M059J (cell line): Measurements from ENCODE around the gene AURKB. TPM values are rescaled to one million over a fixed set of nuclear protein-coding genes. Genes with fewer than 3 reads are reported as not detected.
"Not testable (repeated sequence)": the region's sequence is repeated elsewhere in the genome, so short reads cannot be mapped to it uniquely, and the experiment has no call there.

Experiments used
- DNase-seq: peaks from one replicate; pipeline ENCODE4 v3.0.0-alpha.2; 2012; ENCODE audit warnings: low read depth
- total RNA-seq: library from RNA; depleted of rRNA; stranded (reverse); fragments of >200 nt; shearing (Covaris generic); gene quantifications from 2 replicates; pipeline ENCODE4 v1.2.3, GENCODE V29; 2014; rRNA removed

Gene AURKB
- total RNA-seq = 78.7 and 123 TPM in 2 replicates

DNA sequence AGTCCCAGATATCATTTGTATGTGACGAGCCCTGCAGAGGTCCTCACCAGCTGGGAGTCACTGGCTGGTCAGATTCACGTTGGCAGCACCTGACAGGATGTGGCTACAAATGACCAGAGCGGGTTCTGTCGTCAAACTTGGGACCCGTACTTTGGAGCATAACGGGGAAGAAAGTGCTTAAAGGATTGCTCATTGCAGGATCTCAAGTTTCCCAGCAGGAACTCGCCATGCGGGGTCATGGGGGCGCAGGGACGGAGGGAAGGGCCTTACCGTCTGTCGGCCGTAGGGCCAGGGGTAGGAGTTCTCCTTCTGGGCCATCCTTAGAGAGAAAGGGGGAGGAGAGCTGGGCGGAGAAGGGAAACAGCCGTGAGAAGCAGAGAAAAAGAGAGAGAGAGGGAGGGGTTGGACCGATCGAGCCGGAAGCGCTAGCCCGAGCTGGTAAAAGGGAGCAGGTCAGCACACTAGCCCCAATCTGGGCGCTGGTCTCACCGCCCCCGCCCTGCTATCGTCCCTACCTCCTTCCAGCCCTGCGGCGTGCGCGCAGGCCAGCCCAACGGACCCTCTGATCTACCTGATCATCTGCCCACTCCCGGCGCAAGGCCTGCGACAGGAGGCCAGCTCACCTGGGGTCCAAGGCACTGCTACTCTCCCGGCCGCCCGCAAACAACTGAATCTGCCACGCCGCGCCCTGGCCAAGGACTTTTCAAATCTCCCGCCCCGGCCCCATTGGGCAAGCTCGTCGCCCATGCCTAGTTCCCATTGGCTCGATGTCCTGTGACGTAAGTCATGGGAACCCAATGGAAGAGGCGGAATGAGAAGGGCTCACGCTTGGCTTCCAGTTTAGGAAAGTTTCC is at the start of gene AURKB:
Gene AURKB, minus strand, starts transcription at position 669 of the 854 bp plus-strand sequence. Its CDS starts 351 bp downstream, at position 318.
- peak; percentile 98 for DNase-seq

DNA sequence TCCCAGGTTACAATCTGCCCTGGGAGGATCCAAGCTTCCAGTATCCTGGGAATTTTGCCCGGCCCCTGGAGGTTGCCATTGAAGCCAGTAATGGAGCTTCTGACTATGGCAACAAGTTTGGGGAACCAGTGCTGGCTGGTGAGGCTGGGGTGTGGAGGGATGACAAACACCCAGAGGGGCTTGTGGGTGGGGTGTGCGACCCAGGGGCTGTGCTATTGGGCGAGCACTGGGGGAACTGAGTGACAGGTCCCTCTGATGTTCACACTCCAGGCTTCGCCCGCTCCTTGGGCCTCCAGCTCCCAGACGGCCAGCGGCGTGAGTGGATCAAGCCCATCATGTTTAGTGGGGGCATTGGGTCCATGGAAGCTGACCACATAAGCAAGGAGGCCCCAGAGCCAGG is 47.4 kb upstream of the AURKB start:
- DNase-seq = no peak

DNA sequence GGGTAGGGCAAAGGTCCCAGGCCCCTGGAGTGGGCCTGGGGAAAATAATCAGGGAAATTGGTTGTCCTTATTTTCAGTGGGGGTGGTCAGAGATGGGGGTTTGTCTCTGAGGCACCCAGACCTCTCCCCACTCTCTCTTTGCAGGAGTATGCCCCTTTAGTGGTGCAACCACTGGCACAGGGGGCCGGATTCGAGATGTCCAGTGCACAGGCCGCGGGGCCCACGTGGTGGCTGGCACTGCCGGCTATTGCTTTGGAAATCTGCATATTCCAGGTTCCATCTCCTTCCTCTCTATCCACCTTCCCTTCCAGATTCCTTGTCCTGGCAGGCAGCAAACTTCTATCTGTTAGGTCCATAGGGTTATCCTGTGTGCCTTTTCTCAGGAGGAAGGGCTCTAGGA is 46.3 kb upstream of the AURKB start:
- no peak for DNase-seq

DNA sequence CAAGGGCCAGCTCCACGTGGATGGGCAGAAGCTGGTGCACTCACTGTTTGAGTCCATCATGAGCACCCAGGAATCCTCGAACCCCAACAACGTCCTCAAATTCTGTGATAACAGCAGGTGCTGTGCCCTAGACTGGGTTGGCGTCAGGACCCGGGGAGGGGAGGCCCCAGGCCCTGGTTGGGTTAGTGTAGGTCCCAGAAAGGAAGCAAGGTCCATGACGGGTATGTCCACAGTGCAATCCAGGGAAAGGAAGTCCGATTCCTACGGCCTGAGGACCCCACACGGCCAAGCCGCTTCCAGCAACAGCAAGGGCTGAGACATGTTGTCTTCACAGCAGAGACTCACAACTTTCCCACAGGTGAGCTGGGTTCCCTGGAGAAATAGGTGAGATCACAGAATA is 45.9 kb upstream of the AURKB start:
- DNase-seq = no peak

DNA sequence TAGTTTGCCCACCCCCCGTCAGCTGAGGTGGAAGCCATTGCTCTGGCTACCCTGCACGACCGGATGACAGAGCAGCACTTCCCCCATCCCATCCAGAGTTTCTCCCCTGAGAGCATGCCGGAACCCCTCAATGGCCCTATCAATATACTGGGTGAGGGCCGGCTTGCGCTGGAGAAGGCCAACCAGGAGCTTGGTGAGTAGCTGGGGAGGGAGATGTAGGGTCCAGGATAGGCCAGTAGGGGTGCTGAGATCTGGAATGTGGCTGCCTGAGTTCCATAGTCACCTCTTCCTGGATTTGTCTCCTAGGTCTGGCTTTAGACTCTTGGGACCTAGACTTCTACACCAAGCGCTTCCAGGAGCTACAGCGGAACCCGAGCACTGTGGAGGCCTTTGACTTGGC is 45.1 kb upstream of the AURKB start:
- DNase-seq = no peak

DNA sequence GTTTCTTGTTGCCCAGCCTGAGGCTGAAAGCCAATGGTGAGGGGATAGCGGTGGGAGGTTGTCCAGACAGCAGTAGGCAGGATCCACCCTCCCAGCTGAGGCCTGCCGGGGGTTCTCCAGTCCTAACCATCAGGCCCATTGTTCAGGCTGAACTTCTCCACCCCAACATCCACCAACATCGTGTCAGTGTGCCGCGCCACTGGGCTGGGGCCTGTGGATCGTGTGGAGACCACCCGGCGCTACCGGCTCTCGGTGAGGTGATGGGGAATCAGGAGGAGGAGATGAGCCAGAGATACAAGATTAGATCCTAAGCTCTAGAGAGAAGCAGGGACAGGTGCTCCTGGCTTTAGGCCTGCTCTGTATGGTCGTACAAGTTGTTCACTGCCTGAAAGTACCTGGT is 44.5 kb upstream of the AURKB start:
- DNase-seq = no peak

DNA sequence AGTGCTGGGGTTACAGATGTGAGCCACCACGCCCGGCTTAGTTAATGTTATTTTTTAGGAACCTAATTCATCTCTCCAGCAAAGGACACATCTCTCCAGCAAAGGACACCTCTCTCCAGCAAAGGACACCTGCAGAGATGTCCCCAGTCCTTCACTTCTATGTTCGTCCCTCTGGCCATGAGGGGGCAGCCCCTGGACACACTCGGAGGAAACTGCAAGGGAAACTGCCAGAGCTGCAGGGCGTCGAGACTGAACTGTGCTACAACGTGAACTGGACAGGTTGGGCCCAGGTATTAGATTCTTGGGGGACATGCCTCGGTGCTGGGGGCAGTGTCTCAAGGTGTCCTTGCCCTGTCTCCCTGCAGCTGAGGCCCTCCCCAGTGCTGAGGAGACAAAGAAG is 43.4 kb upstream of the AURKB start:
- no peak for DNase-seq

DNA sequence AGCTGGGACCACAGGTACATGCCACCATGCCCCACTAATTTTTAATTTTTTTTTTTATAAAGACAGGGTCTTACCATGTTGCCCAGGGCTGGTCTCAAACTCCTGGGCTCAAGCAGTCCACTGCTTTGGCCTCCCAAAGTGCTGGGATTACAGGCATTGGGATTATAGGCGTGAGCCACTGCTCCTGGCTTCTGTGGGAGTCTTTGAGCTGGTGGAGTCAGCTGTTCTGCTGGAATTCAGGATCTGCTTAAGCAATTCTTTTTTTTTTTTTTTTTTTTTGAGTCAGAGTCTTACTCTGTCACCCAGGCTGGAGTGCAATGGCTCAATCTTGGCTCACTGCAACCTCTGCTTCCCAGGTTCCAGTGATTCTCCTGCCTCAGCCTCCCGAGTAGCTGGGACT is 41.0 kb upstream of the AURKB start:
- DNase-seq = not testable (repeated sequence)

DNA sequence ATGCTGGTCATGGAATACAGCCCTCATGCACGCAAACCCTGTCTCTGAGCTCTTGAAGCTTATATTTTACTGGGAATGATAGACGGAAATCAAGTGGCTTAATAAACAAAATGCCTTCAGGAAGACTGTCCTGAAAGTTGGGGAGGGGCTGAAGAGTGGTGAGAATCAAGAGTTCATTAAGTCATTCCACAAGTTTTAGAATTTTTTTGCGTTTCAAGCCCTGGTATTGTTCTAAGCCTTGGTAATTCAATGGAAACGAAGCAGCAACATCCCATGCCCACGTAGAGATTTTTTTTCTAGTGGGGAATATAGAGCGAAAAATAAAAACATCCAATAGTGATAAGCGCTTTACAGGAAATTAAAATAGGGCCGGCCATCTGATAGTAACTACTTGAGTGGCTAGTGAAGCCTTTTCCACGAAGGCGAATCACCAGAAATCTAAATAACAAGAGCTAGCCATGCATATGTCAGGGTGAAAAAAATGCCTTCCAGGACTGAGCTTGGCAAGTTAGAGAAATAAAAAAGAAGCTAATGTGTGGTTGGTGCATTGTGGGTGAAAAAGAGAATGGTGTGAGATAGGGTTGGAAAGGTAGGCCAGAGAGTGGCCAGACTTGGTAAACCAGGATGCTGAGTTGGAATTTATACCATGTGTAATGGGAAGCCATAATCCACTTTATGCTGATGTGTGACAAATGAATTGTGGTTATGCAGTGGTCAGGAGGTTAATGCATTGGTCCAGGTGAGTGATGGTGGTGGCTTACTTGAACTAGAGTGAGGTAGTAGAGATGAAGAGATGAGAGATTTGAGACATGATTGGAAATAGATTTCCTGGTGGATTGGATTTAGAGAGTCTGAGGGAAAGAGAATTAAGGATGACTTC is 39.5 kb upstream of the AURKB start:
- DNase-seq = no peak

DNA sequence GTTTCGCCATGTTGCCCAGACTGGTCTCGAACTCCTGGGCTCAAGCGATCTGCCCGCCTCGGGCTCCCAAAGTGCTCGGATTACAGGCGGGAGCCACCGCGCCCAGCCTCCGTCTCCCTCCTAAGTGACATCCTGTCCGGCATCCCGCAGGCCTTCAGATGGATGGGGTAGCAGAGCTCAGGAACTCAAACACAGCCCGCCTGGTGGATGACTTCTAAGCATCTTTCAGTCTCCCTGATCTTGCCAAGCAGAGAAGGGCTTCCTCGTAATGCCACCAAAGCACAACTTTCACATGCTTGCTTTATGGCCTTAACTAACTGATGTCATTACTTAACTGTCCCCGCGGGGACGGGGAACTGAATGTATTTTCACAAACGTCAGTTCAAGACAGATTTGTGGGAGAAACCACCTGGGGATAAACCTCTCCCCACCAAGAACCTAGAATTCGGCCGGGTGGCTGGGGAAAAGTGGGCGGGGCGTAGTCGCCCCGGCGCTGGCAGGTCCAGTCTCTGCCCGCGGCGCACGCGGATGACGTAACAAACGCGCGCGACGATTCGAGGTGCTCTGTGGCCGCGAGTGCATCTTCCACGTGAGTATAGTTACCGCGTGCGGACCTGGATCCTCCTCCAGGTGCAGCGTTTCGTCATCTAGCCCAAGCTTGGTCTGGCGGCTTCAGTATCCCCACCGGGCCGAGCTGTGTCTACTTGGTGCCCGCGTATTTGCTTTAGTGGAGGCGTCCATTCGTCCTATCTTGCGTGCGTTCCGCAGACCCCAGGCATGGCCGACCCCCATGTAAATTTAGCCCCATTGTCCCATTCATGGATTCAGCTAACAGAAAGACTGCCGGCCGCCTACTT is 38.6 kb upstream of the AURKB start, which contains the start of gene PFAS:
Gene PFAS, plus strand, starts transcription at position 539 of the 857 bp plus-strand sequence. CDS start 4,649 bp downstream, outside the sequence.
- DNase-seq = peak; percentile 90

DNA sequence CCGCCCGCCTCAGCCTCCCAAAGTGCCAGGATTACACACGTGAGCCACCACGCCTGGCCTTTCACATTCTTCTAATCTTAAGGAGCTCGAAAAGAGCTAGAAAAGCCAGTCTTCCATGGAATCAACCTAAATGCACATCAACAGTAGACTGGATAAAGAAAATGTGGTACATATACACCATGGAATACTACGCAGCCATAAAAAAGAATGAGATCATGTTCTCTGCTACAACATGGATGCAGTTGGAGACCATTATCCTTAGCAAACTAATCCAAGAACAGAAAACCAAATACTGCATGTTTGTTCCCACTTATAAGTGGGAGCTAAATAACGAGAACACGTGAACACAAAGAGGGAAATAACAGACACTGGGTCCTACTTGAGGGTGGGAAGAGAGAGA is 34.4 kb upstream of the AURKB start:
- DNase-seq = no peak

DNA sequence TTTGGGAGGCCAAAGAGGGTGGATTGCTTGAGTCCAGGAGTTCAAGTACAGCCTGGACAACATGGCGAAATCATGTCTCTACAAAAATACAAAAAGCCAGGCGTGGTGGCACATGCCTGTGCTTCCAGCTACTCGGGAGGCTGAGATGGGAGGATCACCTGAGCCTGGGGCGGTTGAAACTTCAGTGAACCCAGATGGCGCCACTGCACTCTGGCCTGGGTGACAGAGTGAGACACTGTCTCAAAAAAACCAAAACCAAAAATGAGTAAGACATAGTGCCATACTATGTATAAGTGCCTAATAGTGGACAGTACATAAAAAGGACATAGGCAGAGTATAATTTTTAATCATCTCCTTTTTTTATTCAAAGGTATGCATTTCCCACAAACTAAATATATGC is 33.5 kb upstream of the AURKB start:
- DNase-seq = no peak

DNA sequence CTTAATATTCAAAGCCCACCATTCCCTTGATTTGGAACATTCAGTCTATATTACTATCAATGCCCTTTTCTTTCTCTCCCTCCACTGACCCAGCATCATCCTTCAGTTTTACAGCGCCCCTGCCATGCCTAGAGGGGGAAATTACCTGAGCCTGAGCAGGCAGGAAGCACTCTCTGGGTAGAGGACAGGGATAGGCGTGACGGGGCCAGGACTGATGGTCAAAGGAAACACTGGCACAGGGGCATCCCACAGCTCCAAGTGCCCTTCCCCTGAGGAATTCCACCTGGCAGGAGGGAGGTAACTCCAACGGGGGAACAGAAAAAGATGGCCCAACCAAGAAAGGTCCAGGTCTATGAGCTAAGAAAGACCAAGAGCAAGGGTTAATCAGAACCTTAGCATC is 27.5 kb upstream of the AURKB start:
- DNase-seq = no peak

DNA sequence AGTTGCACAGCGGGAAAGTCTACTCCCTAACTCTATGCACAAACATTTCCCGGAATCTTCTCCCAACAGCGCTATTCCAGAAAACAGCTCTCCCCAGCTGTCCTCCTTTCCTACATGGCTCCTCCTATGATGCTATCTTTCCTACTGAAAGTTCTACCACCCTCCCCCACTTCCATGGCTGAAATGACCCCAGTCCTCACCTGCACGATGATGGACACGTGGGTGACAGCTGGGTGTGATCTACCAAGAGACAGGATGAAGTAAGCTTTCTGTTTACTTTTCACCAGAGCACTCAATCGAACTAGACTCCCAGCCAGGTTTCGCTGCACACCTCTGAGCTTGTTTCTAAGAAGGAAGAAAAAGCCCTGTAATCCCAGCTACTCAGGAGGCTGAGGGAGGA is 26.8 kb upstream of the AURKB start:
- no peak for DNase-seq

DNA sequence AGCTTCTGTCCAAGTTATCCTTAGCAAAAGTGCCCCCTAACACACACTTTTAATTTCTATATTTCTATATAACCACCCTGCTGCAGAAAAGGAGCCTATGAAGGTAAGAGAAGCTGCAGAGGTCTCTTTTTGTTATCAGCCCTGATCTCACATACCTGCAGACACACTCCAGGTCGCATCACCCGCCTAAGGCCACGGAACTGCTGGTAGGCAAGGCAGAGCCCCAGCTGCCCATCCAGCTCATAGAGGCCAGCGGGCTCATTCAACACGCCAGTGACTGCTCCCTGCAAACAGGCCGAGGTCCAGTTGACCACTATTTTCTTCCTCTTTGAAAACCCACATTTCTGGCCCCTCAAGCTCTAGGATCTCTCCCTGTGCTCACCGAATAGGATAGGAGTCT is 25.3 kb upstream of the AURKB start:
- DNase-seq = no peak

DNA sequence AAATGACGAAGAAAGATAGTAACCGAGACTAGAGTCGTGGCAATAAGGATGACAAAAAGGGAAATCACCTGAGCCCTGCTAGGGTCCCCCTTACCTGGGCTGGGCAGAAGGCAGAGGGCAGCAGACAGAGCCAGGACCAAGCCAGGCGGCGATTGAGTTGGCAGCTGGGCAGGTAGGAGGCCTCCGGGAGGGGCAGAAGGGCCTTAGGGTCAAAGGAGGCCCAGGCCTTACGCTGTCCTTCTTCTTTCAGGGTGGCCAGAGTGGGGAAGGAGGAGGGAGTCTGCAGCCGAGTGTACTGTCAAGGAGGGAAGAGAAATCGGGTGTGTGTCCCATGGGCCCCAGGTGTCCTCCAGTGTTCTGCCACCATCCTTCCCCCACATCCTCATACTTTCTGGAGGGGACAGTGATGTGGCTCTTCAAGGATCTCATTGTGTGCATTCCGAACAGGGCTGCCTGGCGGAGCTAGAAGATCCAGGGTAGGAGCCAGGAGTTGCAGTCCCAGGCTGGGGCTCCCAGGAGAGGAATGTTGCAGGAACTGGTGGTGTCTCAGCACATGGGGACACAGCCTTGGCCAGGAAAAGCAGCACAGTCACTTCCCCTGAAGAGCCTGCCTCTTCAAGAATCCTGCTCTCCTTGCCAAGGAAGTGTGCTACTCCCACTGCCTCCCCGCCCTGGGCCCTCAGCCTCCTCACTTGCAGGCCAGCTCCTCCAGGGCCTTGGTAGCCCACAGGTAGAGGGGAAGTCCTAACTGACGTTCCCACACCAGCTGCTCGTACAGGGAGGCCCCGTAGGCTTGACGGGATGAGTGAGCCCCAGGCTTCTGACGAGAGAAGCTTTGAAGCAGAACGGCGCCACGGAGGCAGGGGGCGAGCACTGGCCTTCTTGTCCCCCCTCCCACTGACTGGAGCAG is 24.2 kb upstream of the AURKB start:
- no peak for DNase-seq

DNA sequence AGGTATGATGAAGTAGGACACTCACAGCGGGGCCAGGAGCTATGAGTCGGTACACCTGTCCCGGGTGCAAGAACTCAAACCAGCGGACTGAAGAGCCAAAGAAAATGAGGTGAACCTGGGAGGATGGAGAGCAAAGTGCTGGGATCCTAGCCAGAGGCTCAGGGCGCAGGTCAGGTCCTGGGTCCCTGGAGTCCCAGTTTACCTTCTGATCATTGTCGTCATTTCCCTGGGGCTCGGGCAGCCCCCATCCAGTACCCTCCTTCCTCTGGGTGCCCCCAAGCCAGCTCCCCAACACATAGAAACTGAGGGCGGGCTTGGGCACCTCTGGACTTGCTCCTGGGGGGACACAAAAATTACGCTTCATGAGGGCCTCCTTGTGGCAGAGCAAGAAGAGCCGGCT is 21.3 kb upstream of the AURKB start:
- no peak for DNase-seq

DNA sequence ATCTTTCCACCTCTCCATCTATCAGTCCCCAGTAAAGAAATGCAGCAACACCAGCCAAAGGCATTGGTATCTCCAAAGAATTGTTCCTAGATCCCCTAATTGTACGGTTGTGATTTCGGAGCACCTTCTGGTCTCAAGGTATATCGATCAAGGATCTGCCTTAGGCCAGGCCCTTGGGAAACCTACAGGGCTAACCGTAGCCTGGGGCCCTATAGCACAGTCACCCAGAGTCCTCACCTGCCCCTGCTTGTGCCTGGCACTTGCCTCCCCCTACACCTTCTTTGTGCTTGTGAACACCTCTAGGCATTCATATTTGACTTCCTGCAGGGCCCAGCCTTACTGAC is 16.8 kb upstream of the AURKB start:
- DNase-seq = no peak

DNA sequence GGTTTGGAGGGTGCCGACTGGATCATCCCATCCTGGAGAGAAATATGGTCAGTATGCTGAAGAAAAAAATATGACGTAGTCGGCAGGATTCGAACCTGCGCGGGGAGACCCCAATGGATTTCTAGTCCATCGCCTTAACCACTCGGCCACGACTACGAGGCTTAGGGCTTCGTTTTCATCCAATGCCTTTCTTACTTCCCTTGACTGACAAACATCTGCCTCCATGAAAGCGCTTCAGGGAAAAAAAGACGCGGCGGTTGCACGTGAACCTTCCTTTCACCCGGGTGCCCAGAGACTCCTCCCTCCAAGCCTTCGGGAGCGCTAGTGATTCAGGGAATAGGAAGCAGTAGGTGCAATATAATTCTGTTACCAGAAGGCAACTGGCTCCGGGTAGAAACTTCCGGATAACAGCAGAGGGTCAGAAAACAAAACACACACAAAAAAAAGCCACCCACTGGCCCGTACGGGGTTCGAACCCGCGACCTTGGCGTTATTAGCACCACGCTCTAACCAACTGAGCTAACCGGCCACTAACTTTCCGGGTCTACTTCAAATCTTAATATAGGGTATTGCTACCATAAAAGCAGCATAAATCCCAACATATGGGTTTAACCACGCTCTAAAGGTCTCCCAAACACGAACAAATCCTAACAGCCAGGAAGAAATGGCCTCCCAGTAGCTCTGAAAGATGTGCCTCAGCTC is 16.3 kb upstream of the AURKB start:
- peak; percentile 91 for DNase-seq
